ENCODE measurements around the gene PTPRB. TPM values are rescaled to one million over a fixed set of nuclear protein-coding genes. Genes with fewer than 3 reads are reported as not detected.
A peak's percentile ranks its signal among the peaks of the same experiment; 100 is the strongest.

PTPRB gene
- total and polyA plus RNA-seq, 2 donors (not counting 3 experiments of a cell fraction or from before 2014, with no cell fraction given) = 64.1 to 151 TPM

DNA sequence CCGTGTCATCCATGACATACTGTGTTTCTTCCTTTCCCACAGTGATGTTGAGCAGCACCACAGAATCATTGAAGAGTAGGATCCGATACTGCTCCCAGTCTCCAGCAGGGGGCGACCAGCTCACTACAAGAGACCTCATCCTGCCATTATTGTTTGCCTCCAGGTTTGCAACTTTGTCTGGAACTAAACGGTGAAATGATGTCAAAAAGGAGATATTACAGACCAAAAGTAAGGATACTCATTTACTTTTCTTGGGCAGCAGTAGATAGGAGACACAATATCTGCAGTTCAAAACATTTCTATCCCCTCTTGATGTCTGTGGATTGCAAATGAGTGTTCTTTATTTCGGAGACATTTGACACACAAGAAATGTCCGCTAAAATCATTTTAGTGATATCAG lies 47.2 kb downstream of the PTPRB start:
- H3K36me3 ChIP-seq (ENCODE audit: control insufficient read depth in 2 of 2, extremely low read depth in 1 of 2, insufficient read depth in 2 of 2, low read length in 2 of 2) = peaks cover 29 to 46% of the 10 kb centered on the region in 2 experiments
- ChIA-PET CTCF (interaction anchor here (0.6 to 6.8 kb wide), 25 partner anchors 8 to 1155 kb away, joined by 3 to 119 read pairs (median 4); no protein-coding TSS in a partner anchor), POLR2A (interaction anchor here (0.6 to 0.7 kb wide), 2 partner anchors 92 to 742 kb away, joined by 3 to 6 read pairs; no protein-coding TSS in a partner anchor)
- H3K4me1 ChIP-seq (ENCODE audit: control insufficient read depth, extremely low read depth, insufficient read depth, low read length) = no peaks in the 10 kb centered on the region
- no peaks in the 10 kb centered on the region for H3K79me2 ChIP-seq (ENCODE audit: control insufficient read depth, insufficient read depth, low read length)
- dilution Hi-C loops (cut with MboI; ENCODE audit: extremely low pct_ligation_motif_present, low sequenced_read_pairs) = no loop called here
- H4K20me1 ChIP-seq (replicated peaks; ENCODE audit: control insufficient read depth, extremely low read depth, insufficient read depth, low read length) = no peaks in the 10 kb centered on the region
- intact Hi-C loops (cut with micrococcal nuclease) = loop anchor here (1.0 to 2.0 kb wide), 5 partner anchors 21 to 129 kb away; partner anchors contain the start of gene PTPRB
- no peak overlapping the region for H3K27ac ChIP-seq (ENCODE audit: insufficient read depth, low read depth, low read length)
- H3K4me3 ChIP-seq (replicated peaks in 1 of 3; ENCODE audit: insufficient read depth in 1 of 3, low read depth in 1 of 3, low read length in 3 of 3) = no peak overlapping the region
- no peaks in the 10 kb centered on the region for H3K9me1 ChIP-seq (replicated peaks; ENCODE audit: control insufficient read depth, extremely low read depth, insufficient read depth, low read length)
- peak; percentile 77 for FAIRE-seq
- BruUV-seq (replicated peaks) = no TSS peak
- TF ChIP-seq POLR2AphosphoS5 (IDR thresholded peaks at IDR 0.05; ENCODE audit: insufficient read depth, low read depth, low read length) (no peak), FOS (IDR thresholded peaks at IDR 0.05; ENCODE audit: borderline replicate concordance, insufficient read depth, low read length) (no peak), GATA2 (IDR thresholded peaks at IDR 0.05; ENCODE audit: insufficient read depth, insufficient read length, low read depth, low read length) (no peak), CTCF (IDR thresholded peaks at IDR 0.05; ENCODE audit: extremely low read depth in 1 of 2, insufficient read depth in 1 of 2, low read depth in 1 of 2, low read length in 2 of 2) (peak; percentile 82 to 88)
- no peak overlapping the region for H3K9ac ChIP-seq (replicated peaks; ENCODE audit: extremely low read depth, insufficient read depth, low read length)
- no peak overlapping the region for H3K4me2 ChIP-seq (ENCODE audit: insufficient read depth, low read length)
- peak; percentile 80 for DNase-seq (ENCODE audit: low read depth, low spot score)
- no peaks in the 10 kb centered on the region for H3K27me3 ChIP-seq (ENCODE audit: control insufficient read depth in 2 of 2, insufficient read depth in 2 of 2, low read length in 2 of 2)
- no peaks in the 10 kb centered on the region for H3K9me3 ChIP-seq (replicated peaks; ENCODE audit: control insufficient read depth, insufficient read depth, low read length)
- no peak overlapping the region for H2AFZ ChIP-seq (ENCODE audit: low read depth, low read length)

- no TSS peak for BruUV-seq (replicated peaks)
- no peak for FAIRE-seq
Observed at GRCh38 chr12:70584332-70584731, 52.9 kb downstream of the PTPRB start.

More at GRCh38 chr12:70584332-70584731, 52.9 kb downstream of the PTPRB start:
- H2AFZ ChIP-seq (ENCODE audit: low read depth, low read length) = no peak overlapping the region
- no peaks in the 10 kb centered on the region for H3K9me3 ChIP-seq (replicated peaks; ENCODE audit: control insufficient read depth, insufficient read depth, low read length)
- H3K9ac ChIP-seq (replicated peaks; ENCODE audit: extremely low read depth, insufficient read depth, low read length) = no peak overlapping the region
- dilution Hi-C loops (cut with MboI; ENCODE audit: extremely low pct_ligation_motif_present, low sequenced_read_pairs) = no loop called here
- H3K4me2 ChIP-seq (ENCODE audit: insufficient read depth, low read length) = no peak overlapping the region
- TF ChIP-seq POLR2A (IDR thresholded peaks at IDR 0.05; ENCODE audit: low read depth, low read length) = no peak
- TF ChIP-seq FOS (IDR thresholded peaks at IDR 0.05; ENCODE audit: borderline replicate concordance, insufficient read depth, low read length) = no peak
- no peak for TF ChIP-seq MYC (IDR thresholded peaks at IDR 0.05; ENCODE audit: low read depth, low read length)
- TF ChIP-seq EZH2 (IDR thresholded peaks at IDR 0.05; ENCODE audit: borderline replicate concordance, low read depth, low read length, severe bottlenecking) = no peak
- no peak for TF ChIP-seq GATA2 (IDR thresholded peaks at IDR 0.05; ENCODE audit: insufficient read depth, insufficient read length, low read depth, low read length)
- TF ChIP-seq JUN (IDR thresholded peaks at IDR 0.05; ENCODE audit: borderline replicate concordance, insufficient read depth, insufficient read length, low read depth) = no peak
- no peak for DNase-seq (ENCODE audit: low read depth, low spot score)
- CTCF ChIA-PET = interaction anchor here (0.7 to 3.1 kb wide), 3 partner anchors 135 to 149 kb away, joined by 3 to 9 read pairs (median 7); no protein-coding TSS in a partner anchor
- no peaks in the 10 kb centered on the region for H3K27me3 ChIP-seq (ENCODE audit: control insufficient read depth in 2 of 2, insufficient read depth in 2 of 2, low read length in 2 of 2)
- H3K9me1 ChIP-seq (replicated peaks; ENCODE audit: control insufficient read depth, extremely low read depth, insufficient read depth, low read length) = no peaks in the 10 kb centered on the region
- H3K79me2 ChIP-seq (ENCODE audit: control insufficient read depth, insufficient read depth, low read length) = peaks cover 2% of the 10 kb centered on the region
- intact Hi-C loops (cut with micrococcal nuclease) = no loop called here
- H3K4me1 ChIP-seq (ENCODE audit: control insufficient read depth, extremely low read depth, insufficient read depth, low read length) = peaks cover 2% of the 10 kb centered on the region
- POLR2A ChIA-PET = no interaction called here
- peaks cover 27 to 52% of the 10 kb centered on the region in 2 experiments for H3K36me3 ChIP-seq (ENCODE audit: control insufficient read depth in 2 of 2, extremely low read depth in 1 of 2, insufficient read depth in 2 of 2, low read length in 2 of 2)
- H3K4me3 ChIP-seq (replicated peaks in 1 of 3; ENCODE audit: insufficient read depth in 1 of 3, low read depth in 1 of 3, low read length in 3 of 3) = no peak overlapping the region
- H3K27ac ChIP-seq (ENCODE audit: insufficient read depth, low read depth, low read length) = no peak overlapping the region
- no peaks in the 10 kb centered on the region for H4K20me1 ChIP-seq (replicated peaks; ENCODE audit: control insufficient read depth, extremely low read depth, insufficient read depth, low read length)
